Measurements from ENCODE around the gene PTRH1. TPM values are rescaled to one million over a fixed set of nuclear protein-coding genes. Genes with fewer than 3 reads are reported as not detected.

Gene PTRH1
- total and polyA plus RNA-seq, 2 of the 4 experiments (the other 2 are of a cell fraction): 5.4 to 14.8 TPM

DNA sequence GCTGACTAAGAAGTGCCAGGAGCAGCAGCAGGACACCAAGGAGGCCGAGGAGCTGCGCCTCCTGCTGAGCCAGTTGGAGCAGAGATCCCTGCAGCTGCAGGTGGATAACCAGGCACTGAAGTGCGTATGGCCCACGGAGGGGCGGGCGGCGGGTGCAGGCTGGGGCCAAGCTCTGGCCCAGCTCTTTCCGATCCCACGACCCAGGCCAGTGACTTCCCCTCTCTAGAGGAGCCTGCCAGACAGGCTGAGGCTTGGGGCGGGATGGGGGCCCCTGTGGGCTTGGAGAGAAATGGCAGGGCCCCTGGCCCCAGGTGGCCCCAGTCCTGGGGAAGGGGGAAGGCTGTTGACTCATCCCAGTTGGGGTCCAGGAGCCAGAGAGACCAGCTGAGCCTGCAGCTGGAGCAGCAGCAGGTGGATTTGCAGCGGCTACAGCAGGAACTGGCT is 3.6 kb downstream of the PTRH1 start:
- no TSS peak for BruUV-seq (replicated peaks)
- DNase-seq: no peak
- Histone ChIP-seq H2BK5ac (ENCODE audit: low read depth, low read length, poor library complexity, severe bottlenecking) (no peak overlapping the region), H3K9me3 (ENCODE audit: control insufficient read depth, insufficient read depth, low read length) (no peaks in the 10 kb centered on the region), H4K20me1 (ENCODE audit: insufficient read depth, low read length) (peaks cover 7% of the 10 kb centered on the region), H3K18ac (ENCODE audit: low read depth, low read length) (no peak overlapping the region), H3K14ac (replicated peaks; ENCODE audit: low read depth, low read length) (no peak overlapping the region), H2BK20ac (ENCODE audit: low read depth, low read length) (no peak overlapping the region), H3K9me1 (ENCODE audit: insufficient read depth, low read length) (no peaks in the 10 kb centered on the region; the same call in 1 of the 2 replicates), H3K4me2 (ENCODE audit: low read depth, low read length) (no peak overlapping the region), H4K91ac (ENCODE audit: insufficient read depth, low read depth, low read length) (no peak overlapping the region), H3K4me1 (ENCODE audit: control insufficient read depth, insufficient read depth, low read length) (peaks cover 7% of the 10 kb centered on the region), H4K5ac (ENCODE audit: low read depth, low read length) (no peak overlapping the region), H2BK15ac (ENCODE audit: low read depth, low read length) (no peak overlapping the region), H3K4me3 (ENCODE audit: insufficient read depth, low read depth, low read length) (no peak overlapping the region), H2AK9ac (replicated peaks; ENCODE audit: low read depth, low read length, poor library complexity) (no peak overlapping the region), H3K4ac (ENCODE audit: low read depth, low read length) (no peak overlapping the region), H3K79me1 (ENCODE audit: low read depth in 1 of 2, low read length in 2 of 2) (peaks cover 2 to 14% of the 10 kb centered on the region in 2 experiments; a peak in 3 of 4 replicates), H2BK120ac (ENCODE audit: low read depth, low read length) (no peak overlapping the region), H3K27ac (ENCODE audit: insufficient read depth, low read length) (no peak overlapping the region), H2AFZ (replicated peaks; ENCODE audit: low read length, poor library complexity) (no peak overlapping the region), H4K8ac (ENCODE audit: low read depth in 2 of 2, low read length in 2 of 2) (no peak overlapping the region), H3K36me3 (ENCODE audit: control insufficient read depth, insufficient read depth, low read length) (no peaks in the 10 kb centered on the region), H3K27me3 (ENCODE audit: control insufficient read depth, insufficient read depth, low read length) (no peaks in the 10 kb centered on the region), H3K9ac (ENCODE audit: low read depth, low read length) (no peak overlapping the region), H2AK5ac (ENCODE audit: low read depth, low read length) (no peak overlapping the region), H3K23ac (ENCODE audit: low read depth, low read length) (no peak overlapping the region), H3K56ac (ENCODE audit: extremely low read depth, insufficient read depth, low read length) (no peak overlapping the region)
- in situ Hi-C loops (cut with MboI; ENCODE audit: low sequenced_read_pairs): no loop called here
- dilution Hi-C loops (cut with HindIII; ENCODE audit: low sequenced_read_pairs, unreplicated experiment): no loop called here
- ChIA-PET CTCF (no interaction called here), POLR2A (ENCODE audit: unreplicated experiment) (no interaction called here)
- TF ChIP-seq MXI1 (IDR thresholded peaks at IDR 0.05; ENCODE audit: borderline replicate concordance, low read depth, low read length) (no peak), RFX5 (IDR thresholded peaks at IDR 0.05; ENCODE audit: low read depth, low read length) (no peak), BHLHE40 (IDR thresholded peaks at IDR 0.05; ENCODE audit: low read depth, low read length) (no peak), MAZ (IDR thresholded peaks at IDR 0.05; ENCODE audit: borderline replicate concordance, low read depth, low read length) (no peak), FOS (IDR thresholded peaks at IDR 0.05; ENCODE audit: low read depth, low read length) (no peak), NFE2L2 (IDR thresholded peaks at IDR 0.05; ENCODE audit: low read depth, low read length) (no peak)
- TF ChIP-seq, protein P1, sequence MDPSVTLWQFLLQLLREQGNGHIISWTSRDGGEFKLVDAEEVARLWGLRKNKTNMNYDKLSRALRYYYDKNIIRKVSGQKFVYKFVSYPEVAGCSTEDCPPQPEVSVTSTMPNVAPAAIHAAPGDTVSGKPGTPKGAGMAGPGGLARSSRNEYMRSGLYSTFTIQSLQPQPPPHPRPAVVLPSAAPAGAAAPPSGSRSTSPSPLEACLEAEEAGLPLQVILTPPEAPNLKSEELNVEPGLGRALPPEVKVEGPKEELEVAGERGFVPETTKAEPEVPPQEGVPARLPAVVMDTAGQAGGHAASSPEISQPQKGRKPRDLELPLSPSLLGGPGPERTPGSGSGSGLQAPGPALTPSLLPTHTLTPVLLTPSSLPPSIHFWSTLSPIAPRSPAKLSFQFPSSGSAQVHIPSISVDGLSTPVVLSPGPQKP (IDR thresholded peaks at IDR 0.05; ENCODE audit: borderline replicate concordance, low read depth, low read length): no peak
- TF ChIP-seq, protein P2, sequence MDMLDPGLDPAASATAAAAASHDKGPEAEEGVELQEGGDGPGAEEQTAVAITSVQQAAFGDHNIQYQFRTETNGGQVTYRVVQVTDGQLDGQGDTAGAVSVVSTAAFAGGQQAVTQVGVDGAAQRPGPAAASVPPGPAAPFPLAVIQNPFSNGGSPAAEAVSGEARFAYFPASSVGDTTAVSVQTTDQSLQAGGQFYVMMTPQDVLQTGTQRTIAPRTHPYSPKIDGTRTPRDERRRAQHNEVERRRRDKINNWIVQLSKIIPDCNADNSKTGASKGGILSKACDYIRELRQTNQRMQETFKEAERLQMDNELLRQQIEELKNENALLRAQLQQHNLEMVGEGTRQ (IDR thresholded peaks at IDR 0.05; ENCODE audit: low read depth, low read length): no peak
- TF ChIP-seq, protein P3, sequence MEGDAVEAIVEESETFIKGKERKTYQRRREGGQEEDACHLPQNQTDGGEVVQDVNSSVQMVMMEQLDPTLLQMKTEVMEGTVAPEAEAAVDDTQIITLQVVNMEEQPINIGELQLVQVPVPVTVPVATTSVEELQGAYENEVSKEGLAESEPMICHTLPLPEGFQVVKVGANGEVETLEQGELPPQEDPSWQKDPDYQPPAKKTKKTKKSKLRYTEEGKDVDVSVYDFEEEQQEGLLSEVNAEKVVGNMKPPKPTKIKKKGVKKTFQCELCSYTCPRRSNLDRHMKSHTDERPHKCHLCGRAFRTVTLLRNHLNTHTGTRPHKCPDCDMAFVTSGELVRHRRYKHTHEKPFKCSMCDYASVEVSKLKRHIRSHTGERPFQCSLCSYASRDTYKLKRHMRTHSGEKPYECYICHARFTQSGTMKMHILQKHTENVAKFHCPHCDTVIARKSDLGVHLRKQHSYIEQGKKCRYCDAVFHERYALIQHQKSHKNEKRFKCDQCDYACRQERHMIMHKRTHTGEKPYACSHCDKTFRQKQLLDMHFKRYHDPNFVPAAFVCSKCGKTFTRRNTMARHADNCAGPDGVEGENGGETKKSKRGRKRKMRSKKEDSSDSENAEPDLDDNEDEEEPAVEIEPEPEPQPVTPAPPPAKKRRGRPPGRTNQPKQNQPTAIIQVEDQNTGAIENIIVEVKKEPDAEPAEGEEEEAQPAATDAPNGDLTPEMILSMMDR (conservative IDR thresholded peaks at IDR 0.05; ENCODE audit: low read depth, low read length): no peak
- WGBS, 2 experiments (ENCODE audit: extremely low coverage in 2 of 2, insufficient read length in 1 of 2): 80% methylated on average over 2 of the region's 11 CpGs; no CpG with 5 or more reads in 1 of the 2 experiments
- no peak for ATAC-seq (ENCODE audit: low read depth)
- intact Hi-C loops (cut with micrococcal nuclease): no loop called here

All from IMR-90 (cell line).